HG02884 (cell line): ENCODE data around the gene NUDT8.
"Not testable (repeated sequence)": the region's sequence is repeated elsewhere in the genome, so short reads cannot be mapped to it uniquely, and the experiment has no call there.

Experiments
- ATAC-seq: cut with Tn5 transposase; IDR thresholded peaks from one replicate; pipeline ENCODE4 v1.9.1; 2021; ENCODE audit warnings: mild to moderate bottlenecking, moderate library complexity; ENCODE audit not compliant: unreplicated experiment

The NUDT8 gene

GRCh38 chr11:67630228-67630942 lies 648 bp upstream of the NUDT8 start:
- ATAC-seq: peak; percentile 49

DNA sequence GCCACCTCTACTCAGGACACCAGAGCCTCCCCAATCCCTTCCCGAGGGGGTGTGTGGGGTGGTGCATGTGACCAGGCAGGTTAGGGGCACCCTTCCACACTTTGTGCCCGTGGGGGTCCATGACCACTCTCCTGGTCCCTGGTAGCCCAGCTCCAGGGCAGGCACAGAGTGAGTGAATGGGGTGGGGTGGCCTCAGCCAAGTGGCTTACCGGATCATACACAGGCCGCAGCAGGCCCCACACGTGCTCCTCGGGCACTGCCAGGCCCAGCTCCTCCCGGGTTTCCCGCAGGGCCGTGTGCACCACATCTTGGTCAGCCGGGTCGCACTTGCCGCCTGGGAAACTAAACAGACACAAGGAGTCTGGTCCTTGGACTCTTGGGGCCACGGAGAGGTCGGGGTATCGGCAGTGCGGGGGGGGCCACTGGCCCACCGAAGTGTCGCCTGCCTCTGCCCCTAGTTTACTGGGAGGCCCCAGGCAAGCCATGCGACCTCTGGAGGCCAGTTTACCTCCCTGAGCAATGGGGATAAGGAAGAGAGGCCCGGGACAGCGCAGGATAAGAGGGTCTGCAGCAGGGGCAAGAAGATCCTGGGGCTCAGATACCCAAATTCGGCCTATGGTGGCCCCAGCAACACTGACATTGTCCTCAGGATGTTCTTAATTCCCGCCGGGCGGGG lies 889 bp downstream of the NUDT8 start:
- no peak for ATAC-seq

- no peak for ATAC-seq
Observed at GRCh38 chr11:67627812-67628624, 1.7 kb downstream of the NUDT8 start.

DNA sequence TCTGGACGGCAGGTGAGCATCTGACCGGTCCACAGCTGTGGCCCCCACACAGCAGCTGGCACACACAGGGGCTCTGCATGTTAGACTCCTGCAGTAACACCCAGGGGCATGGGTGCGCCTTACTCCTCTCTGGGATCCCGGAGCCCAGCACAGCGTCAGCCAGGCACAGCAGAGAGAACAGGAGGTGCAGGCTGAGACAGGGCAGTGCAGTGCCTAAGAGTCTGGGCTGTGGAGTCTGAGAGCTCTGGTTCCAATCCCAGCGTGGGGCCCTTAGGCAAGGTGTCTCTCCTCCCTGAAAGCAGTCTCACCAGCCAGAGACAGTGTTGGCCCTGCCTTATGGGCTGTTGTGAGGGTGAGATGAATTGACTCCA lies 2.3 kb downstream of the NUDT8 start:
- ATAC-seq: no peak

DNA sequence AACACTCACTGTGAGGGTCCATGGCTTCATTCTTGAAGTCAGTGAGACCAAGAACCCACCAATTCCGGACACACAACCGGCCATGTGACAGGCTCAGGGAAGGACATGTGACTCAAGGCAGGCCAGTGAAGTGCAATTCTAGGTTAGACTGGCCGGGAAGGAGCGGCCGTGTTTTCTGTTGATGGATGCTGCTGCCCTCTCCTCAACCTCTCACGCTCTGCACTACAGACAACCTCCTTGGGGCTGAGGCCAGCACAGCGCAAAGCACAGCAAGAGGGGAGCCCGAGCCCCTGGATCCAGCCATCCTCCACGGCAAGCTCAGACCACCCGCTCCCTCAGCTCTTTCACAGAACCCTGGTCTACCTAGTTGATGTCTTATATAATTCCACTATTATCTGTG lies 2.8 kb downstream of the NUDT8 start:
- ATAC-seq: no peak

DNA sequence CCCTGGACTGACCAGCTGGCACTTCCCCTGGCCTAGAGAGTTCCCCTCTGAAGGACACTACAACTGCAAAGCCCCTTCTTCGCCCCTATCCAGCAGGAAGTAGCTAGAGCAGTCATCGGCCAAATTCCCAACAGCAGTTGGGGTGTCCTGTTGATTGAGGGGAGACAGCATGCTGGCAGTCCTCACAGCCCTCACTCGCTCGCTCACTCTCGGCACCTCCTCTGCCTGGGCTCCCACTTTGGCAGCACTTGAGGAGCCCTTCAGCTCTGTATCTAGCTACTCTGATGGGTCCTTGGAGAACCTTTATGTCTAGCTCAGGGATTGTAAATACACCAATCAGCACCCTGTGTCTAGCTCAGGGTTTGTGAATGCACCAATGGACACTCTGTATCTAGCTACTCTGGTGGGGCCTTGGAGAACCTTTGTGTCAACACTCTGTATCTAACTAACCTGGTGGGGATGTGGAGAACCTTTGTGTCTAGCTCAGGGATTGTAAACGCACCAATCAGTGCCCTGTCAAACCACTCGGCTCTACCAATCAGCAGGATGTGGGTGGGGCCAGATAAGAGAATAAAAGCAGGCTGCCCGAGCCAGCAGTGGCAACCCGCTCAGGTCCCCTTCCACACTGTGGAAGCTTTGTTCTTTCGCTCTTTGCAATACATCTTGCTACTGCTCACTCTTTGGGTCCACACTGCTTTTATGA lies 3.5 kb downstream of the NUDT8 start:
- ATAC-seq: not testable (repeated sequence)

DNA sequence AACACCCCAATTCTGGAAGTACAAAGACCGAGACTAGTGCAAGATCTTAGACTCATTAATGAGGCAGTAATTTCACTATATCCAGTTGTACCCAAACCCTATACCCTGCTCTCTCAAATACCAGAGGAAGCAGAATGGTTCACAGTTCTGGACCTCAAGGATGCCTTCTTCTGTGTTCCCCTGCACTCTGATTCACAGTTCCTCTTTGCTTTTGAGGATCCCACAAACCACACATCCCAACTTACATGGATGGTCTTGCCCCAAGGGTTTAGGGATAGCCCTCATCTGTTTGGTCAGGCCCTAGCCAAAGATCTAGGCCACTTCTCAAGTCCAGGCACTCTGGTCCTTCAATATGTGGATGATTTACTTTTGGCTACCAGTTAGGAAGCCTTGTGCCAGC lies 5.9 kb downstream of the NUDT8 start:
- ATAC-seq: not testable (repeated sequence)

DNA sequence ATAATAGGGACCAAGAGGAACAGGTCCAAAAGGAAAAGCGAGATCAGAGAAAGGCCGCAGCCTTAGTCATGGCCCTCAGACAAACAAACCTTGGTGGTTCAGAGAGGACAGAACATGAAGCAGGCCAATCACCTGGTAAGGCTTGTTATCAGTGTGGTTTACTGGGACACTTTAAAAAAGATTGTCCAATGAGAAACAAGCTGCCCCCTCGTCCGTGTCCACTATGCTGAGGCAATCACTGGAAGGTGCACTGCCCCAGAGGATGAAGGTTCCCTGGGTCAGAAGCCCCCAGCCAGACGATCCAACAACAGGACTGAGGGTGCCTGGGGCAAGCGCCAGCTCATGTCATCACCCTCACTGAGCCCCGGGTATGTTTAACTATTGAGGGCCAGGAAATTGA lies 6.8 kb downstream of the NUDT8 start:
- ATAC-seq: not testable (repeated sequence)

DNA sequence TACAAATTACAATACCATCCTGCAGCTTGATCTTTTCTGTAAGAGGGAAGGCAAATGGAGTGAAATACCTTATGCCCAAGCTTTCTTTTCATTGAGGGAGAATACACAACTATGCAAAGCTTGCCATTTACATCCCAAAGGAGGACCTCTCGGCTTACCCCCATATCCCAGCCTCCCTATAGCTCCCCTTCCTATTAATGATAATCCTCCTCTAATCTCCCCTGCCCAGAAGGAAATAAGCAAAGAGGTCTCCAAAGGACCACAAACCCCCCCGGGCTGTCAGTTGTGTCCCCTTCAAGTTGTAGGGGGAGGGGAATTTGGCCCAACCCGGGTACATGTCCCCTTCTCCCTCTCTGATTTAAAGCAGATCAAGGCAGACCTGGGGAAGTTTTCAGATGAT lies 7.8 kb downstream of the NUDT8 start:
- not testable (repeated sequence) for ATAC-seq

- not testable (repeated sequence) for ATAC-seq
Observed at GRCh38 chr11:67620621-67621020, 9.1 kb downstream of the NUDT8 start.

- ATAC-seq: not testable (repeated sequence)
Observed at GRCh38 chr11:67619683-67620618, 9.8 kb downstream of the NUDT8 start.

DNA sequence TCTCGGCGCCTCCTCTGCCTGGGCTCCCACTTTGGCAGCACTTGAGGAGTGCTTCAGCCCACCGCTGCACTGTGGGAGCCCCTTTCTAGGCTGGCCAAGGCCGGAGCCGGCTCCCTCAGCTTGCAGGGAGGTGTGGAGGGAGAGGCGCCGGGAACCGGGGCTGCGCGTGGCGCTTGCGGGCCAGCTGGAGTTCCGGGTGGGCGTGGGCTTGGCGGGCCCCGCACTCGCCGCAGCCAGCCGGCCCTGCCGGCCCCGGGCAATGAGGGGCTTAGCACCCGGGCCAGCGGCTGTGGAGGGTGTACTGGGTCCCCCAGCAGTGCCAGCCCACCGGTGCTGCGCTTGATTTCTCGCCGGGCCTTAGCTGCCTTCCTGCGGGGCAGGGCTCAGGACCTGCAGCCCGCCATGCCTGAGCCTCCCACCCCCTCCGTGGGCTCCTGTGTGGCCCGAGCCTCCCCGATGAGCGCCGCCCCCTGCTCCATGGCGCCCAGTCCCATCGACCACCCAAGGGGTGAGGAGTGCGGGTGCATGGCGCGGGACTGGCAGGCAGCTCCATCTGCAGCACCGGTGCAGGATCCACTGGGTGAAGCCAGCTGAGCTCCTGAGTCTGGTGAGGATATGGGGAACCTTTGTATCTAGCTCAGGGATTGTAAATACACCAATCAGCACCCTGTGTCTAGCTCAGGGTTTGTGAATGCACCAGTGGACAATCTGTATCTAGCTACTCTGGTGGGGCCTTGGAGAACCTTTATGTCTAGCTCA lies 10.7 kb downstream of the NUDT8 start:
- not testable (repeated sequence) for ATAC-seq

- no peak for ATAC-seq
Observed at GRCh38 chr11:67617243-67617953, 12.3 kb downstream of the NUDT8 start.

DNA sequence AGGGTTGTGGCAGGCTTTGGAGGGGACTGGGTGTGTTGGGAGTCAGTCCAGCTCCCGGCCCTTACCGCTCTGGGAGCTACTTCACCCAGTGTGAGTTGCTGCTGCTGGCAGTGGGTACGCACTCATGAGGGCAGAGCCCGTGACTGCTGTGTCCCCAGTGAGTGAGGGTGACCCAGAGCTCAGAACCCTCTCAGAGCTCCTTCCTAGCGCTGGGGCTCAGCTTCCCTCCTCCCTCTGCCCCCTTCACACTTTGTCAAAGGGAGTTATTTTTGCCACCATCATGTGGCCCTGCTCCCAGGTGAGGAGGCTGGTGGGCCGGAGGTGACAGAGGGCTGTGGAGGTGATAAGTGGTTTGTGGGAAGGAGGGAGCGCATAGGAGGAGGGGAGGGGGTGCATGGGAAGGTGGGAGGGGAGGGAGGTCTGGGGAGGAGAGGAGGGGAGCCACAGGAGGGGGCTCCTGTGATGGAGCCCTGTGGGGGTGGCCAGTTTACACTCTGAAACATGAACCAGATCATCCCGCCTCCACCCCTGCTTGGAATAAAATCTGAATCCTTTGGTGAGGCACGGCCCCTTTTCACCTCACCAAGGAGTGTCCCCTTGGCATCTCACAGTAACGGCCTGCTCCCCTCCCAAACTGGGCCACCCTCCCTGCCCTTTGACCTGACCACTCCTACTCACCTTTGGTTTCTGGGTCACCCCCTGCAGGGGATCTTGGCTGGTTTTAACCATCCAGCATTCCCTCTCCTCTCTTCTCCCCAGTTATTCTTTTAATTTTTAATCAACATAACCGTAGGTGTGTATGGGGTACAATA lies 13.1 kb downstream of the NUDT8 start:
- ATAC-seq: no peak

GRCh38 chr11:67615728-67616430 lies 13.9 kb downstream of the NUDT8 start:
- ATAC-seq: no peak

- no peak for ATAC-seq
Observed at GRCh38 chr11:67614730-67615714, 14.7 kb downstream of the NUDT8 start.
